Activated CD8-positive, alpha-beta T cell treated with anti-CD3 and anti-CD28 coated beads for 36 hours (primary cell): ENCODE data around the gene GDI2. TPM values are rescaled to one million over a fixed set of nuclear protein-coding genes. Genes with fewer than 3 reads are reported as not detected.

ENCODE experiments used
- ATAC-seq: fragments of 200-7000 bp; cut with Tn5 transposase; one replicate; pipeline ENCODE4 v1.10.0; 2021; ENCODE audit warnings: mild to moderate bottlenecking, moderate library complexity
- CTCF ChIA-PET: fragments of 350-600 bp; sonication (Branson Sonifier 250); formaldehyde crosslinking; loops from one replicate; lab custom pipeline; 2021; ENCODE audit warnings: antibody characterized with exemption; lab: Charles Lee
- POLR2A ChIA-PET: fragments of 350-600 bp; sonication (Branson Sonifier 250); formaldehyde crosslinking; loops from one replicate; lab custom pipeline; 2021; ENCODE audit warnings: antibody characterized with exemption; lab: Charles Lee
- DNase-seq: peaks from one replicate; pipeline ENCODE4 v3.0.0-alpha.2; 2020
- H3K27ac Mint-ChIP-seq: one replicate; pipeline ENCODE4 v1.8.0; 2021; ENCODE audit warnings: mild to moderate bottlenecking, mixed read lengths
- H3K27me3 Mint-ChIP-seq: one replicate; pipeline ENCODE4 v1.8.0; 2021; ENCODE audit warnings: mixed read lengths
- H3K36me3 Mint-ChIP-seq: one replicate; pipeline ENCODE4 v1.8.0; 2021; ENCODE audit warnings: low read depth, mixed read lengths
- H3K4me1 Mint-ChIP-seq: one replicate; pipeline ENCODE4 v1.8.0; 2021; ENCODE audit warnings: low read depth, mixed read lengths
- H3K4me3 Mint-ChIP-seq: one replicate; pipeline ENCODE4 v1.8.0; 2021; ENCODE audit warnings: mild to moderate bottlenecking, moderate library complexity, mixed read lengths
- H3K9me3 Mint-ChIP-seq: one replicate; pipeline ENCODE4 v1.8.0; 2021; ENCODE audit warnings: mixed read lengths
- CTCF ChIP-seq: fragments of 200-600 bp; IDR thresholded peaks from one replicate; pipeline ENCODE4 v1.8.0; 2022; ENCODE audit warnings: antibody characterized with exemption, mild to moderate bottlenecking
- intact Hi-C: fragments of 100-400 bp; cut with micrococcal nuclease; formaldehyde crosslinking; loops from one replicate; pipeline ENCODE4 v1.10.0; 2022
- total RNA-seq, 2 experiments: library from RNA; stranded (reverse); gene quantifications; one replicate each; pipeline ENCODE4 v1.2.3, GENCODE V29; 2021

GDI2 gene
- total RNA-seq, 2 experiments from 2014 or later, result 288 to 291 TPM

- H3K36me3 Mint-ChIP-seq, result peaks cover 73% of the 10 kb centered on the region
- DNase-seq, result no peak
- POLR2A ChIA-PET, result interaction anchor here (2.0 kb wide), 1 partner anchor 11 kb away, joined by 4 read pairs; no protein-coding TSS in a partner anchor
- H3K4me3 Mint-ChIP-seq, result no peak overlapping the region
- TF ChIP-seq CTCF, result no peak
- H3K9me3 Mint-ChIP-seq, result peaks cover 2% of the 10 kb centered on the region
- H3K4me1 Mint-ChIP-seq, result peaks cover 46% of the 10 kb centered on the region
- peak overlapping the region; percentile 94 for H3K27ac Mint-ChIP-seq
- intact Hi-C loops, result no loop called here
- CTCF ChIA-PET, result interaction anchor here (1.7 kb wide), 2 partner anchors 8 to 29 kb away, joined by 3 to 5 read pairs; no protein-coding TSS in a partner anchor
- H3K27me3 Mint-ChIP-seq, result no peaks in the 10 kb centered on the region
- no peak for ATAC-seq
These were observed 38.1 kb downstream of the GDI2 start for GRCh38 chr10:5774987-5775620.

GRCh38 chr10:5766189-5766588, 47.0 kb downstream of the GDI2 start:
- no peaks in the 10 kb centered on the region for H3K4me1 Mint-ChIP-seq
- TF ChIP-seq CTCF, result no peak
- H3K27ac Mint-ChIP-seq, result peak overlapping the region; percentile 31
- DNase-seq (no peak), ATAC-seq (no peak)
- no peaks in the 10 kb centered on the region for H3K27me3 Mint-ChIP-seq
- ChIA-PET CTCF (interaction anchor here (1.1 to 1.6 kb wide), 3 partner anchors 9 to 10 kb away, joined by 3 to 5 read pairs (median 5); no protein-coding TSS in a partner anchor), POLR2A (interaction anchor here (0.9 kb wide), 1 partner anchor 10 kb away, joined by 5 read pairs; no protein-coding TSS in a partner anchor)
- H3K36me3 Mint-ChIP-seq, result peaks cover 59% of the 10 kb centered on the region
- intact Hi-C loops, result no loop called here
- no peaks in the 10 kb centered on the region for H3K9me3 Mint-ChIP-seq
- no peak overlapping the region for H3K4me3 Mint-ChIP-seq

- H3K4me1 Mint-ChIP-seq, result no peaks in the 10 kb centered on the region
- no peaks in the 10 kb centered on the region for H3K27me3 Mint-ChIP-seq
- TF ChIP-seq CTCF, result no peak
- DNase-seq (no peak), ATAC-seq (no peak)
- H3K36me3 Mint-ChIP-seq, result peaks cover 63% of the 10 kb centered on the region
- CTCF ChIA-PET, result interaction anchor here (1.1 to 1.6 kb wide), 2 partner anchors 8 to 9 kb away, joined by 3 to 5 read pairs; no protein-coding TSS in a partner anchor
- intact Hi-C loops, result no loop called here
- H3K9me3 Mint-ChIP-seq, result no peaks in the 10 kb centered on the region
- H3K4me3 Mint-ChIP-seq, result no peak overlapping the region
- peak overlapping the region; percentile 4 for H3K27ac Mint-ChIP-seq
- POLR2A ChIA-PET, result interaction anchor here (0.9 kb wide), 1 partner anchor 9 kb away, joined by 5 read pairs; no protein-coding TSS in a partner anchor
These were observed 47.6 kb downstream of the GDI2 start for GRCh38 chr10:5765617-5766016.

- intact Hi-C loops, result no loop called here
- Mint-ChIP-seq H3K27ac (peak overlapping the region; percentile 35), H3K9me3 (no peaks in the 10 kb centered on the region), H3K27me3 (no peaks in the 10 kb centered on the region), H3K4me3 (no peak overlapping the region), H3K36me3 (peaks cover 66% of the 10 kb centered on the region), H3K4me1 (no peaks in the 10 kb centered on the region)
- no peak for ATAC-seq
- no peak for DNase-seq
- ChIA-PET CTCF (interaction anchor here (0.6 kb wide), 1 partner anchor 48 kb away, joined by 3 read pairs; no protein-coding TSS in a partner anchor), POLR2A (interaction anchor here (0.6 to 1.7 kb wide), 2 partner anchors 10 to 84 kb away, joined by 3 to 4 read pairs; no protein-coding TSS in a partner anchor)
- TF ChIP-seq CTCF, result no peak
These were observed 48.6 kb downstream of the GDI2 start for GRCh38 chr10:5764422-5765297.
